D721Med (cell line): Measurements from ENCODE around the gene OLA1.

ENCODE experiments used
- DNase-seq: peaks from one replicate; pipeline ENCODE4 v3.0.0; 2011; ENCODE audit warnings: low spot score; ENCODE audit not compliant: insufficient read length
- FAIRE-seq: peaks from 2 replicates; lab custom pipeline; 2011; peaks lifted over from hg19 to GRCh38; lab: Jason Lieb, UNC
- CTCF ChIP-seq: IDR thresholded peaks from 2 replicates; pipeline ENCODE4 v1.5.1; 2012; ENCODE audit warnings: mild to moderate bottlenecking, control low read depth; ENCODE audit not compliant: insufficient read depth; ENCODE audit errors: missing control alignments

OLA1 gene

GRCh38 chr2:174224665-174225288 lies 23.6 kb downstream of the OLA1 start:
- DNase-seq (no peak), FAIRE-seq (no peak)
- no peak for TF ChIP-seq CTCF

GRCh38 chr2:174224125-174224524 lies 24.2 kb downstream of the OLA1 start:
- no peak for TF ChIP-seq CTCF
- DNase-seq (no peak), FAIRE-seq (no peak)

- no peak for TF ChIP-seq CTCF
- DNase-seq (no peak), FAIRE-seq (no peak)
Observed at GRCh38 chr2:174223388-174223787, 24.9 kb downstream of the OLA1 start.

- FAIRE-seq, result no peak
- no peak for DNase-seq
- no peak for TF ChIP-seq CTCF
Observed at GRCh38 chr2:174222154-174222553, 26.2 kb downstream of the OLA1 start.

GRCh38 chr2:174219321-174219720 lies 29.0 kb downstream of the OLA1 start:
- TF ChIP-seq CTCF, result no peak
- FAIRE-seq, result no peak

GRCh38 chr2:174218773-174219172 lies 29.6 kb downstream of the OLA1 start:
- DNase-seq, result no peak
- no peak for TF ChIP-seq CTCF
- no peak for FAIRE-seq

More at GRCh38 chr2:174219321-174219720, 29.0 kb downstream of the OLA1 start:
- no peak for DNase-seq

- peak; percentile 55 for FAIRE-seq
- TF ChIP-seq CTCF, result no peak
- no peak for DNase-seq
Observed at GRCh38 chr2:174217869-174218268, 30.5 kb downstream of the OLA1 start.
